Suppressor macrophage (primary cell): ENCODE measurements around the gene FBN1.

ENCODE experiments used
- DNase-seq, 4 experiments: peaks; one replicate each; pipeline ENCODE4 v3.0.0-alpha.2; 2020 to 2022

FBN1 gene

GRCh38 chr15:48423896-48424475, 221.5 kb downstream of the FBN1 start:
- DNase-seq, result peak; percentile 6 to 56 (median 28)

DNA sequence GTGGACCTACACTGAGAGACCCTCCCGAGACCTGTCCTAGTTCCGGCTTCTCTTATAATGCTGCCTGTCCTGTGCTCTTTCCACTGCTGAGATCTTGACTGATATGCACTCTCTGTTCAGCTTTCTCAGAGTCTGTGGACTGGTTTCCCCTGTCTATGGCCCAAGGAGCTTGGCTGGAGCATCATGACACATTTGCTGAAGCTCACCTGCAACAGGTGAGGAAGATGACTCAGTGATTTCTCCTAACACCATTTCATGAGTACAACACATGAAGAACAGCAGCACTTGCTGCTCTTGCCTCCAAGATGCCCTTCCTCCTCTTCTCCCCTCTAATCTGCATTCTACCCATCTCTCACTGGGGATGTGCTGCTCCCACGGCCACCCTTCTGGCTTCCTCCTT, 222.2 kb downstream of the FBN1 start:
- DNase-seq, result peak in 2 of 4 experiments; percentile 8 to 13

- DNase-seq, result no peak
Measured at GRCh38 chr15:48422401-48422800, 223.1 kb downstream of the FBN1 start.

DNA sequence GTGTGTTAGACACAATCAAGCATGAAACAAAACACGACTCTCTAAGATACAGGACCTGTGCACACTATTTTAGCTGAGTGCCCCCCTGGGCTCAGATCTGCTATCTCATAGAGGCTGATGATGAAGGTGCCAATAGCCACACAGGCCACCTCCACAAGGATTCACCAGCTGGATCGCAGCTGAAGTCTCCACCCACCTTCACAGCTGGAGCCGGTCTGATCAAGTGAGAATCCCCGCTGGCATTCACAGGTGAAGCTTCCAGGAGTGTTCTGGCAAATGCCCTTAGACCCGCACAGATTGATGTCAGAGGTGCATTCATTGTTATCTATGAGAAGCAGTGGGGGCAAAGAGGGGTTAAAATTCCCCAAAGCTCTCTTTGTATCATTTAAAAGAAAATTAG, 224.1 kb downstream of the FBN1 start:
- DNase-seq, result no peak

GRCh38 chr15:48419896-48420295, 225.6 kb downstream of the FBN1 start:
- no peak for DNase-seq

- DNase-seq, result no peak
Measured at GRCh38 chr15:48418343-48418742, 227.2 kb downstream of the FBN1 start.

DNA sequence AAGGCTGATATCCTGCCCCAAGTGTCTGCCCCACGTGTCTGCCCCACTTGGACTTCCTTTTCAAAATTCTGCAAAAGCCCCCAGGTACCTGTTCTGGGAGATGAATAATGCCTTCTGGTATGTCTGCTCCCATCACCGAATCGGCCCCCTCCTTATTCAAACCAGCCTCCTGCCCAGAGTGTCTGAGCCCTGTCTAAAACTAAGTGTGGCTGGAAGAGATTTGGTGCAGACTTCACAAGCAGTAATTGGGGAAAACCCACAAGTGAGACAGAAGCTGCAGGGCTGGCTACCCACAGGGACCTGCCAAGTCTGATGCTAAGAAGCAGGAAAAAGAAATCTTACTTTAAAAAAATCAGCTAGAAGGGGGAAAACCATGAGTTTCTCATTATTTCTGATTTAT, 229.2 kb downstream of the FBN1 start:
- DNase-seq, result no peak

DNA sequence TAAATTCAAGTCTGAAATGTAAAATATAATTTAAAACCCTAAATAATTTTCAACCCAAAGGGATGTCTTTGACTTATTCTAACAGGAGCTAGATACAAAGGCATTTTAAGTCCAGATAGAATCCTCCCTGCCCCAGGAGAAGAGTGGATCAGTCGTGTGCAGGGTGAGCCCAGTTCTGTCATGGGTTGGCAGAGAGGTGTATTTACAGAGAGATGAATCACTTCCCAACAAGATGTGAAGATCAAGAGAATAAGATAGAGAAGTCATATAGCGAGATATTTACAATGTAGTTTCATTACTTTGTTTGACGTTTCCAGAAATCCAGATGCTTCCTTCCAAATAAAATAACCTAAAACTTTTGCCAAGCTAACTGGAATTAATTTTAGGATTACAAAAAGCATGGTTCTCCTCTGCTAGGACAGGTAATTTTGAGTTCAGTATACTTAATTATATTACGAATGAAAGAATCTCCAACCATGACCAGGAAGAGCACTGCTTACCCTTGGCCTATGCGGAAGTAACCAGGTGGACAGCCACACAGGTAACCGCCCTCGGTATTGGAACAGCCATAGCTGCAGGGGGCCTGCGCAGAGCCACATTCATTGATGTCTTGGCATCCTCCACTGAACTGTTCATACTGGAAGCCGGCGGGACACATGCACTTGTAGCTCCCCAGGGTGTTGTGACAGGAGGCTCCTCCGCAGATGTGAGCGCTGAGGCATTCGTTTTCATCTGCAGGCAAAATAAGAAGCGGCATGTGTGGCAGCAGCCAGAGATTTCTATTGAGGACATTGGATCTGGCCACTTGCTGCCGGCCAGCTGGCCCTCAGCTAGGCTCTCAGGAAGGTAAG, 230.2 kb downstream of the FBN1 start:
- no peak for DNase-seq

DNA sequence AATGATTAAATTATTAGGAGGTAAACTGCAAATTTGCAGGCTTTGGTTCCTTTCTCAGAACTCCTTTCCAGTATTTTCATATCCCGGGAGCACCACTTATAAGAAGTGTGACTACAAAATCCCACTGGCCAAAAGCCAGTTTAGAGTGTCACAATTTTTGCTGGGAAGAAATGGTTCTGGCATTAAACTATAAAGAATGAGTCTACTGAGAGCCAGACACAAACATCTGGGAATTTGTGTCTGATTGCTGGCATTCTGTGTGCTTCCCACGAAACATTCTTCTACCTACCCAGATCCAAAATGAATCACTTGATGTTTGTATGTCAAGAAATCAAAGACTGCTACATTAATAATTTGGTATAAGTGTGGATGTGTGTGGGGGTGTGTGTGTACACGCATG, 231.5 kb downstream of the FBN1 start:
- DNase-seq, result no peak

GRCh38 chr15:48413304-48413703, 232.2 kb downstream of the FBN1 start:
- no peak for DNase-seq

DNA sequence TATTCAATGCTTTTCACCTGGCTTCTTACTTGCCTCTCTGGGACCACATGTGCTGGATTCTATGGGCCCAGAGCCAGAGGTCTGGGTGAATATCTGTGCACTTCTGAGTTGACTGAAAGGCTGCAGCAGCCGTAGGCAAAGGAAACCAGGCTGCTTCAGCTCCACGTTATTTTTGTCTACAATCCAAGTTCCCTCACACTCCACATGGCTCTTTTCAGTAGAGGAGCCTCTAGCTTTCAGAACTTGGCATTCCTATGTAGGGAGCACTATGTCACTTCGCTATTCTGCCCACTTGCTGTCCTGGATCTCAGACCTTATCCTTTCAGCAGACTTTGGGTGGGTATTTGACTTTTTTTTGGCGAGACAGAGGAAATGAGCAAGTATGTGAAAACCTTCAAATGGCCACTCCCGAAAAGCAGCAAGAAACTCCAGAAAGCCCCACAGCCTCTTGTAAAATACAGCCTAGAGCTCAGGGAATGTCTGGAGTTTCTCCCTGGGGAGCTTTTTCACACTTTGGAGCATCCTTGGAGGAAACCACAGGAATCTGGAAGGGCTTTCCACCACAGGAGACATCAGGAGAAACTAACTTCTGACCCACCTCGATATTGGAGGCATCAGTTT, 233.4 kb downstream of the FBN1 start:
- no peak for DNase-seq

GRCh38 chr15:48409623-48410022, 235.9 kb downstream of the FBN1 start:
- DNase-seq, result no peak

DNA sequence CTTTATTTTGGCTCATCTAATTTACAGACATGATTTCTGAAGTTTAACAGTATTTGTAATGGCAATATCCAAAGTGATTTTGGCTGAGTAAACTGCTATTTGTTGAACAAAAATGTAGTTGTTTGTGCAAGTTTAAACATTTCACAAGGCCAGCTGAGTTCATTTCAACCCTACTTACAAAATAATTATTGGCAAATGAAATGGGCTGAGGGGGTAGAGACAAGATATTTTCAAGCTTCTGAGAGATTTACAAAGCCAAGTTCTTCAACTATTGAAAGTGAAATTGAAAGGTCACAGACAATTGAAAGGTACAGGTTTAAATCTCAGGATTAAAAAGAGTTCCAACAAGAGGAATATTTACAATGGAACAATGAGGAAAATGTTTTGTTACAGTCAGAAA, 237.2 kb downstream of the FBN1 start:
- DNase-seq, result no peak

DNA sequence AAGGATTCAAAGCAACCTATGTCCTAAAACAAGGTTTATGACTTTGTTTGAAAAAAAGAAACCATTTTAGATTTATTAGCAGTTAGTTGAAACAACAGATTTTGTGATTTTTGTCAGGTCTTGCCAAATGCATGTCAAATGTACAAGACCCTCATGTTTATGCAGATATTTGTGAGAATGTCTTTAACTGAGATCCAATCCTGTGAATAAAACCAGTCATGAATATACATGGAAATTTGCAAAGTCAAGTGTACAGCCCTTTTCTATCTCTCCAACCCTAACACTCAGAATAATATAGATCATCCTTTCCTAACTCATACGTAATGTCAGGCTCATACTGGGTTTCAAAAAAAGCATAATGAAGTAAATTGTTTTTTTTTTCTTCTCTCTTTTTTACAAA, 237.9 kb downstream of the FBN1 start:
- no peak for DNase-seq

DNA sequence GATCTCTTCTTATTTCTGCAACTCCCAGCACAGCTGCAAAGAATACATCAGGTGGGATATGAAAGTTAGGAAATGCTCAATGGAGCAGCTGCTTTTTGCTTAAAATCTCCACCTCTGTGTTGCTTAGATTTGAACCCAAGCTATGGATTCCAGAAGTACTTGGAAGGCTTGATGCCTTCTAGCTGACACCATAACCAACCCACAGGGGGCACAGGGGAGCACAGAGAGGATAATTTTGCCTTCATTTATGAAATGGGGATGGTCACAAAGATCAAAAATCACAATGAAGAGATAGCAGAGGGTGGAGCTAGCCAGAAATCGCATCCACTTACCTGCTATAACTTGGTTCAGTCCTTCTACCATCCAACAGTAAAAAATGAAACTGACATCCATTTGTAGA, 238.6 kb downstream of the FBN1 start:
- DNase-seq, result no peak

DNA sequence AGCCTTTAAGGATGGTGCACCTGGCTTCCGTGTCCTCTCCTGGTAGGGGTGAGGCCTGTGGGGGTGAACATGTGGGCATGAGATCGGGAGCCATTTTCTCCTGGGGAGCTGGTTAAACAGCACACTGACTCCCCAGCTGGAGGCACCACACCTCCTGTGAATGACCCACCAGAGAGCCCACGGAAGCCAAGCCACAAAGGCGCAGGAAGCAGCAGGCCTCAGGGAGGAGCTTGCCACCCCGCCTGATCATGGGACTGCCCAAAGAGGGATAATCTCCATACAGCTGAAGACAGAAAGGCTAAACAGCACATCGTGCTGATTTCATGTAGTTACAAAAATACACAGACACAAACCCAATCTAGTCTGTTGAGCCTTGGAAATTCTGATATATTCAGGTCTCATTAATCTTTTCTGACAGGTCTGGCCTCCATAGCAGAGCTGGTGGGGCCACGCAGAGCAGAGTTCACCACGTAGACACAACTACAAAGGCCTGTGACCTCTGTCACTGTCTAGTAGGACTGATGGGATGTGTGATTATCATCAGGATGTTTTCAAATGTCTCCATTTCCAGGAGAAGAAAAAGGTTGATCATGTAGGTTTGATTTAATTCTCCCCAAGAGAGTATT, 239.1 kb downstream of the FBN1 start:
- no peak for DNase-seq

DNA sequence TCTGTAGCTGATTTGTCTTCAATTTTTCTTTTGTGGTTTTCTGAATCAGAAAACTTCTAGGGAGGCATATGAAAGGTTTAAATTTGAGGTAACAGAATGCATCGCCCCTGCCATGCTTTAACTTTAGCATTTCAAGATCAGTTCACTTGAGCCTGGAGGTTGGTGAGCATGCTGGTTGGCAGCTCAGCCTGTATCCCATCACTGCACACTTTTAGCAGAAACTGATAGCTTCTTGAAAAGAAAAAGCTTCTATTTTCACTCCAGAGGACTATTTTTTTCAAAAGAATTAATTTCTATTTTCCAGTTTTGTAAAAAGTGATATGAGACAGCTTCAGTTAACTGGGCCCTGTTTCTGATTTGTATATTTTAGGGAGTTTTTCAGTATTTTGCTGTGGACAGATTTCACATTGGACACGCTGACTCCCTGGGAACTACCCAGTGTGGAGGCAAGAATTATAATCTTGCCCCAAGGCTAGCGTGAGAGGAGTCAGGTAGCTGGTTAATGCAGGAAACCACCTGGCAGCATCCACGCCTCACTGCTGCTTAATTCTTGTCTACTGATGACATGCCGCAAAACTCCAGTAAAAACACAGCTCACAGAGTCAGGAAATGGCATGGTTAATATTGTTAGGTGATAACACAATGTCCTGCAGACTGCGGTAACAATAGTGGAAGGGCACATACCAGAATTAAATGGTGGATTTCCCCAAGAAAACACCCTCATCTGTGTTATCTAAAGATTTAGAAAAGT, 242.9 kb downstream of the FBN1 start:
- DNase-seq, result no peak

DNA sequence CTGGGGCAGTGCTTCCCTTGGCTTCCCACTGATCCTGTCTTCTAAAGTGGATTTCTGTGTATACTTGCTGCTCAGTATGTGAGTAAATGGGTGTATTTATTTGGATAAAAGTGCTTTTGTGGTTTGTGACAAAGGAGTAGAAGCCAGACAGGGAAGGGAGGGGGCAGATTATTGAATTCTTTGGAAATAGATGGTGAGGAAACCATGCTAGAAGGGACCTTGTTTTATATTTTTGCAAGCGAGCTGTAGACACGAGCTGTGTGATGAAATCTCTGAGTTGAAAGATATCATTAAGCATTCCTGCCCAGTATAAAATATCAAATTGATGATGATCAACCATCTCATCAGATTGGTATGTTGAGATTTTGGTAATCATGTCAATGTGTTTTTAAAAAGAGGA, 245.4 kb downstream of the FBN1 start:
- DNase-seq, result no peak

DNA sequence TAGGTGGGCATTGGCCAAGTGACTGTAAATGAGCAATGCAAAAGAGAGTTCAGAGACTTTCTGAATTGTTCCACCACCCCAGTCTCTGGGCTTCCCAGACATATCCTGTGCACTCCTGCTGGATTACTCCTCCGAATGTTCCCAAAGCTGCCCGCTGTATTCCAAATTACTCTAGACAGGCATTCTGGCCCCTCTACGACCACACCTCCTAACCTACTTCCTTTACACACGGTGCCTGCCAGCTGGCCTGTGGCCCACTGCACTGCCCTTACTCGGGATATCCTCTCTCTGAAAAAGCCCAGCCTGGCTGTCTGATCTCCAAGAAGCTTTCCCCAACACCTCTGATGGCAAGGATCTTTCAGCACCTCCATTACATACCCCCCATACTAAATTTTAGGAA, 247.7 kb downstream of the FBN1 start:
- DNase-seq, result no peak

DNA sequence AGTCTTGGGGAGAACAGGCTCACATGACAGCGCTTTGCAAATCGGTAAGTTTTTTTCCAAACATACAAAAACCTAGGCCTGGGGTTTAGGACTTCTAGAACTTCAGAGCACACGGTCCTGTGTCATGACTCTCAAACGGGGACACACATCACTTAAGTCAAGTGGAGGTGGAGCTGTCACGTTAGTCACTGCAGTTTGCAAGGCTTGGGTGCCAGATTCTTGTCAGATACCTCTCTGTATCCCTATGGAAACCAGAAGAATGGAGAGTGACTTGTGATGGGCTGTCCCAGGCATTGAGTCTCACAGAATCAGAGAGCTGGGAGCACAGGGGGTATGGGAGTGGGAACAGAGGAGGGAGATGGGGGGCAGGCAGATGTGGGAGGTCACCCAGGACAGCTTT, 249.5 kb downstream of the FBN1 start:
- no peak for DNase-seq

GRCh38 chr15:48395521-48396011, 249.9 kb downstream of the FBN1 start:
- DNase-seq, result no peak

DNA sequence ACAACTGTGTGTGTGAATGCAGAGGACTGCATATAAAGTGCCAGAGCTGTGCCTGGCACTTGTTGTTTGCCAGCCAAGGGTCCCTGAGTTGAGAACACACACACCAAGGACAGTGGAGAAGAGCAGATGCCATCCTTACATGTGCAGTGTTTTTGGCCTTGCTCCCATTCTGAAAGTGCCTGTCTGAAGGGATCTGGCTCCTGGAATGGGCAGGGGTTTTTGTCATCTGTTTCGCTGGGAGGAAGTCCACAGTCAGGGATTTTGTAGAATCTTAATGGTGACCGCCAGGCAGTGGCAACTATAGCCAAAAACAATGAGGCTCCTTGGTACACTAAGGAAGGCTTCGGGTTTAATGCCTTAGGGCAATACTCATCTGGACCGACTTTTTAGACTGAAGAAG, 250.5 kb downstream of the FBN1 start:
- no peak for DNase-seq
